Neural cell (in vitro differentiated cells): ENCODE data around the gene SNURF. TPM values are rescaled to one million over a fixed set of nuclear protein-coding genes. Genes with fewer than 3 reads are reported as not detected.
A peak's percentile ranks its signal among the peaks of the same experiment; 100 is the strongest.
"Not testable (repeated sequence)": the region's sequence is repeated elsewhere in the genome, so short reads cannot be mapped to it uniquely, and the experiment has no call there.

Experiments used
- H2AFZ ChIP-seq: fragments of 200-600, 300-800 bp; sonication (generic), shearing (Covaris generic); 2 replicates; pipeline ENCODE4 v1.6.0; 2014; ENCODE audit warnings: low read depth, mild to moderate bottlenecking, antibody characterized with exemption, low read length, moderate library complexity
- H3F3A ChIP-seq: fragments of 200-600 bp; shearing (Covaris generic); 2 replicates; pipeline ENCODE4 v1.6.1; 2016; ENCODE audit warnings: mild to moderate bottlenecking, moderate library complexity, mixed read lengths, antibody characterized with exemption, low read length; ENCODE audit not compliant: insufficient read depth, poor library complexity, severe bottlenecking
- H3K27ac ChIP-seq: fragments of 200-600, 300-800 bp; sonication (generic), shearing (Covaris generic); 2 replicates; pipeline ENCODE4 v1.5.1; 2014; ENCODE audit warnings: mild to moderate bottlenecking, low read length, moderate library complexity
- H3K27me3 ChIP-seq: fragments of 300-800, 200-600 bp; sonication (generic), shearing (Covaris generic); 2 replicates; pipeline ENCODE4 v1.6.0; 2014; ENCODE audit warnings: mild to moderate bottlenecking, low read depth, low read length, moderate library complexity; ENCODE audit not compliant: insufficient read depth
- H3K36me3 ChIP-seq: fragments of 300-800, 200-600 bp; sonication (generic), shearing (Covaris generic); 2 replicates; pipeline ENCODE4 v1.5.1; 2014; ENCODE audit warnings: mild to moderate bottlenecking, antibody characterized with exemption, low read length, moderate library complexity; ENCODE audit not compliant: insufficient read depth
- H3K4me2 ChIP-seq: fragments of 300-800, 200-600 bp; sonication (generic), shearing (Covaris generic); 2 replicates; pipeline ENCODE4 v1.6.0; 2014; ENCODE audit warnings: mild to moderate bottlenecking, low read length
- H3K4me3 ChIP-seq: fragments of 300-800, 200-600 bp; sonication (generic), shearing (Covaris generic); 2 replicates; pipeline ENCODE4 v1.5.1; 2014; ENCODE audit warnings: mild to moderate bottlenecking, low read length, moderate library complexity
- H3K79me2 ChIP-seq: fragments of 200-600 bp; shearing (Covaris generic); replicated peaks from 2 replicates; pipeline ENCODE4 v1.6.0; 2014; ENCODE audit warnings: mild to moderate bottlenecking, low read length, moderate library complexity; ENCODE audit not compliant: insufficient read depth
- H3K9ac ChIP-seq: fragments of 300-800, 200-600 bp; sonication (generic), shearing (Covaris generic); 2 replicates; pipeline ENCODE4 v1.6.1; 2016; ENCODE audit warnings: mild to moderate bottlenecking, low read length, mixed read lengths
- H3K9me2 ChIP-seq: fragments of 200-600 bp; shearing (Covaris generic); 2 replicates; pipeline ENCODE4 v1.6.1; 2016; ENCODE audit warnings: mild to moderate bottlenecking, low read length, mixed read lengths; ENCODE audit not compliant: insufficient read depth
- H3K9me3 ChIP-seq: fragments of 200-600, 300-800 bp; sonication (generic), shearing (Covaris generic); 2 replicates; pipeline ENCODE4 v1.6.1; 2016; ENCODE audit warnings: mild to moderate bottlenecking, mixed run types, low read length, moderate library complexity, mixed read lengths
- H4K20me1 ChIP-seq: fragments of 200-600 bp; shearing (Covaris generic); 2 replicates; pipeline ENCODE4 v1.6.1; 2016; ENCODE audit warnings: mild to moderate bottlenecking, mixed run types; ENCODE audit not compliant: insufficient read depth
- CTCF ChIP-seq: fragments of 450-650 bp; IDR thresholded peaks from 2 replicates; pipeline ENCODE4 v1.5.1; 2014; ENCODE audit warnings: antibody characterized with exemption, mild to moderate bottlenecking, moderate library complexity; ENCODE audit not compliant: poor library complexity, severe bottlenecking
- EP300 ChIP-seq: fragments of 450-650 bp; conservative IDR thresholded peaks from 2 replicates; pipeline ENCODE4 v1.6.1; 2014; ENCODE audit warnings: antibody characterized with exemption, mild to moderate bottlenecking, moderate library complexity; ENCODE audit not compliant: poor library complexity, severe bottlenecking
- MXI1 ChIP-seq: fragments of 450-650 bp; conservative IDR thresholded peaks from 2 replicates; pipeline ENCODE4 v1.6.1; 2014; ENCODE audit warnings: antibody characterized with exemption, mild to moderate bottlenecking; ENCODE audit not compliant: poor library complexity, severe bottlenecking
- POLR2AphosphoS5 ChIP-seq: IDR thresholded peaks from 2 replicates; pipeline ENCODE4 v1.6.1; 2012
- RAD21 ChIP-seq: fragments of 450-650 bp; conservative IDR thresholded peaks from 2 replicates; pipeline ENCODE4 v1.6.1; 2014; ENCODE audit warnings: antibody characterized with exemption, mild to moderate bottlenecking, moderate library complexity
- REST ChIP-seq: IDR thresholded peaks from 2 replicates; pipeline ENCODE4 v1.6.1; 2012; ENCODE audit warnings: borderline replicate concordance
- SMC3 ChIP-seq: fragments of 450-650 bp; conservative IDR thresholded peaks from 2 replicates; pipeline ENCODE4 v1.6.1; 2014; ENCODE audit warnings: antibody characterized with exemption, mild to moderate bottlenecking, moderate library complexity; ENCODE audit not compliant: poor library complexity
- TAF1 ChIP-seq: IDR thresholded peaks from 2 replicates; pipeline ENCODE4 v1.6.1; 2012; ENCODE audit warnings: low read depth
- polyA plus RNA-seq: library from polyadenylated mRNA; depleted of rRNA; stranded (reverse); fragments of >200 nt; gene quantifications from 2 replicates; pipeline ENCODE4 v1.2.3, GENCODE V29; 2014

Gene SNURF
- polyA plus RNA-seq, 1 donor from 2014 or later, result 15.1 TPM

DNA sequence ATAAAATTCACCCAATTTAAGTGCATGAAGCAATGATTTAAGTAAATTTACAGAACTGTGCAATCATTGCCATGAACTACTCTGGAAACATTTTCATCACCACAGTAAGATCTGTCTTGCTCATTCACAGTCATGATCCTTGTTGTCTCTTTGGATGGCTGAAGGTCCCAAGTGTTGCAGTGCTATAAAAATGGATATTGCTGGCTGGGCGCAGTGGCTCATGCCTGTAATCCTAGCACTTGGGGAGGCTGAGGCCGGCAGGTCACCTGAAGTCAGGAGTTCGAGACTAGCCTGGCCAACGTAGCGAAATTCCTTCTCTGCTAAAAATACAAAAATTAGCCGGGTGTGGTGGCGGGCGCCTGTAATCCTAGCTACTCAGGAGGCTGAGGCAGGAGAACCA lies 17.0 kb downstream of the SNURF start:
- Histone ChIP-seq H3K9ac (no peak overlapping the region), H3K9me3 (no peaks in the 10 kb centered on the region), H3K4me3 (no peak overlapping the region), H2AFZ (no peak overlapping the region), H3F3A (no peaks in the 10 kb centered on the region), H3K36me3 (peaks cover 1% of the 10 kb centered on the region), H4K20me1 (no peaks in the 10 kb centered on the region), H3K27ac (no peak overlapping the region), H3K79me2 (peaks cover 16% of the 10 kb centered on the region), H3K9me2 (no peaks in the 10 kb centered on the region), H3K4me2 (no peak overlapping the region), H3K27me3 (no peaks in the 10 kb centered on the region)
- TF ChIP-seq POLR2AphosphoS5 (peak; percentile 9), SMC3 (no peak)

DNA sequence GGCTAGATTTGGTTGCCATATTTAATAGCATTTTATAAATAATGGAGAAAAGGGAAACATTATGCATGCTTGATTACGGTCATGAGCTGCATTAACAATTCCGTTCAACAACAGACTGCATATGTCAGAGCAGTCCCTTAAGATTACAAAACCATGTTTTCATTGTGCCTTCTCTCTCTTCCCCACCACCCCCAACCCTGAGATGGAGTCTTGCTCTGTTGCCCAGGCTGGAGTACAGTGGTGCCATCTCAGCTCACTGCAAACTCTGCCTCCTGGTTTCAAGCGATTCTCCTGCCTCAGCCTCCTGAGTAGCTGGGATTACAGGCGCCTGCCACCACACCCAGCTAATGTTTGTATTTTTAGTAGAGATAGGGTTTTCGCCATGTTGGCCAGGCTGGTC lies 17.9 kb downstream of the SNURF start:
- H3K27me3 ChIP-seq, H3K4me3 ChIP-seq, H3K36me3 ChIP-seq, H2AFZ ChIP-seq, H3K4me2 ChIP-seq, H3K27ac ChIP-seq, H3F3A ChIP-seq, H3K9ac ChIP-seq, H3K9me2 ChIP-seq, H4K20me1 ChIP-seq, H3K9me3 ChIP-seq: not testable (repeated sequence)
- peaks cover 16% of the 10 kb centered on the region for H3K79me2 ChIP-seq

- Histone ChIP-seq H3K79me2 (no peaks in the 10 kb centered on the region), H3K36me3 (peaks cover 3% of the 10 kb centered on the region), H3K9ac (no peak overlapping the region), H3K27ac (no peak overlapping the region), H3K4me3 (no peak overlapping the region), H3K9me3 (no peaks in the 10 kb centered on the region), H2AFZ (no peak overlapping the region), H3K9me2 (no peaks in the 10 kb centered on the region), H4K20me1 (peaks cover 3% of the 10 kb centered on the region), H3K4me2 (no peak overlapping the region), H3K27me3 (no peaks in the 10 kb centered on the region), H3F3A (no peaks in the 10 kb centered on the region)
- no peak for TF ChIP-seq CTCF
- TF ChIP-seq POLR2AphosphoS5, result no peak
- TF ChIP-seq REST, result no peak
- no peak for TF ChIP-seq EP300
- no peak for TF ChIP-seq RAD21
- TF ChIP-seq MXI1, result no peak
- TF ChIP-seq SMC3, result no peak
- no peak for TF ChIP-seq TAF1
Observed at GRCh38 chr15:24976932-24977331, 22.1 kb downstream of the SNURF start.
